GM12801 (cell line): ENCODE measurements around the gene SEMA5A.

Experiments used
- CTCF ChIP-seq: IDR thresholded peaks from one replicate; pipeline ENCODE4 v1.5.1; 2011; ENCODE audit warnings: control low read depth; ENCODE audit not compliant: insufficient read length; ENCODE audit errors: extremely low read depth

SEMA5A gene

GRCh38 chr5:9035346-9035745, 510.5 kb downstream of the SEMA5A start:
- TF ChIP-seq CTCF, result no peak

GRCh38 chr5:9034649-9035048, 511.2 kb downstream of the SEMA5A start:
- no peak for TF ChIP-seq CTCF

- no peak for TF ChIP-seq CTCF
Measured at GRCh38 chr5:9033524-9033923, 512.4 kb downstream of the SEMA5A start.

- no peak for TF ChIP-seq CTCF
Measured at GRCh38 chr5:9025942-9026341, 519.9 kb downstream of the SEMA5A start.

GRCh38 chr5:9020996-9021395, 524.9 kb downstream of the SEMA5A start:
- TF ChIP-seq CTCF, result no peak

- no peak for TF ChIP-seq CTCF
Measured at GRCh38 chr5:9015937-9016270, 530.0 kb downstream of the SEMA5A start.

- TF ChIP-seq CTCF, result no peak
Measured at GRCh38 chr5:9015260-9015936, 530.5 kb downstream of the SEMA5A start.
